SU-DHL-6 (cell line): ENCODE data around the gene PIGN.

Source experiments
- H2AFZ ChIP-seq: fragments of 200-600 bp; sonication (generic); 2 replicates; pipeline ENCODE4 v1.6.1; 2014; ENCODE audit warnings: low read depth, mild to moderate bottlenecking, moderate library complexity, mixed read lengths, antibody characterized with exemption, low read length; ENCODE audit not compliant: severe bottlenecking
- H3F3A ChIP-seq: fragments of 200-600 bp; shearing (Covaris generic); 2 replicates; pipeline ENCODE4 v1.6.0; 2016; ENCODE audit warnings: antibody characterized with exemption, mild to moderate bottlenecking; ENCODE audit not compliant: insufficient read depth
- H3K27ac ChIP-seq: fragments of 200-600 bp; sonication (generic); 2 replicates; pipeline ENCODE4 v1.5.1; 2016; ENCODE audit warnings: low read depth, mild to moderate bottlenecking, low read length, moderate library complexity, mixed read lengths
- H3K27me3 ChIP-seq: fragments of 200-600 bp; sonication (generic), shearing (Covaris generic); 2 replicates; pipeline ENCODE4 v1.6.0; 2014; ENCODE audit warnings: mild to moderate bottlenecking, low read length
- H3K36me3 ChIP-seq: fragments of 200-600 bp; sonication (generic); 2 replicates; pipeline ENCODE4 v1.6.1; 2014; ENCODE audit warnings: mild to moderate bottlenecking, low read length, mixed read lengths
- H3K4me2 ChIP-seq: fragments of 300-600, 200-600 bp; shearing (Covaris generic), sonication (generic); 2 replicates; pipeline ENCODE4 v1.6.0; 2014; ENCODE audit warnings: low read length, low read depth, mild to moderate bottlenecking; ENCODE audit not compliant: poor library complexity, severe bottlenecking
- H3K4me3 ChIP-seq: fragments of 200-600 bp; sonication (generic); 2 replicates; pipeline ENCODE4 v1.5.1; 2014; ENCODE audit warnings: antibody characterized with exemption, low read length, mild to moderate bottlenecking, mixed read lengths; ENCODE audit not compliant: insufficient read depth, poor library complexity, severe bottlenecking
- H3K79me2 ChIP-seq: fragments of 200-600 bp; sonication (generic); 2 replicates; pipeline ENCODE4 v1.6.1; 2014; ENCODE audit warnings: mild to moderate bottlenecking, low read length, moderate library complexity; ENCODE audit not compliant: insufficient read depth
- H3K9ac ChIP-seq: fragments of 200-600 bp; sonication (generic); 2 replicates; pipeline ENCODE4 v1.7.0; 2014; ENCODE audit warnings: mild to moderate bottlenecking, low read length
- H3K9me2 ChIP-seq: fragments of 200-600 bp; sonication (generic); replicated peaks from 2 replicates; pipeline ENCODE4 v1.6.1; 2014; ENCODE audit warnings: low read length; ENCODE audit not compliant: insufficient read depth
- H3K9me3 ChIP-seq: fragments of 200-600 bp; sonication (generic); 2 replicates; pipeline ENCODE4 v1.6.1; 2014; ENCODE audit warnings: low read length, mixed read lengths; ENCODE audit not compliant: insufficient read depth
- H4K20me1 ChIP-seq: fragments of 200-600 bp; sonication (generic); 2 replicates; pipeline ENCODE4 v1.6.1; 2014; ENCODE audit warnings: low read depth, mild to moderate bottlenecking, antibody characterized with exemption, low read length, moderate library complexity, mixed read lengths
- EZH2phosphoT487 ChIP-seq: fragments of 200-600 bp; sonication (generic), shearing (Covaris generic); conservative IDR thresholded peaks from 2 replicates; pipeline ENCODE4 v1.6.1; 2018; ENCODE audit warnings: mild to moderate bottlenecking, antibody characterized with exemption, low read length, moderate library complexity, mixed read lengths
- TF ChIP-seq, protein P1 (sequence below): fragments of 200-600 bp; sonication (generic); IDR thresholded peaks from one replicate; pipeline ENCODE4 v1.5.1; 2017; ENCODE audit warnings: antibody characterized with exemption, mild to moderate bottlenecking, low read length, moderate library complexity; ENCODE audit not compliant: insufficient read depth, poor library complexity, severe bottlenecking

Gene PIGN

DNA sequence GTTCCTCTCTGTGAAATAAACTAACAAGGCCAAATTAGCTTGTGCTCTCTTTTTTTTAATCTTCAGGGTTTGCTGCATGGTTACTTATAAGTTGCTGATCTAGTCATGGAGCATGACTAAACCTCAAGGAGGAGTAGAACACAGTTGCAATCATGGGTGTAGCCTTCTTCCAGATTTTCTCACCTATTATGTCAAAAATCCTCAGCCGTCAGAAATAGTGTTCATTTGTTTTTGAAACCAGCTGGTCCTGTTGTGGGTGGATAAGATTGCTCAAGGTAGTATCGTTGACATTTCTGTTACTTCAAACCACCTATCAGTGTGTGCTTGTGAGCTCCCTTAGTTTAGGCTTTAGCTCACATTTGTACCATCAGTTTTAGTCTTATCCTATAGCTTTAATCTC, 11.4 kb upstream of the PIGN start:
- Histone ChIP-seq H3F3A (peaks cover 12% of the 10 kb centered on the region; the same call in 1 of the 2 replicates), H4K20me1 (peaks cover 67% of the 10 kb centered on the region), H3K27me3 (no peaks in the 10 kb centered on the region), H3K79me2 (peaks cover 100% of the 10 kb centered on the region), H3K9me2 (no peaks in the 10 kb centered on the region), H3K9ac (no peak overlapping the region), H3K4me2 (no peak overlapping the region), H3K27ac (no peak overlapping the region), H3K9me3 (no peaks in the 10 kb centered on the region), H2AFZ (no peak overlapping the region), H3K36me3 (no peaks in the 10 kb centered on the region), H3K4me3 (no peak overlapping the region)
- TF ChIP-seq, protein P1, sequence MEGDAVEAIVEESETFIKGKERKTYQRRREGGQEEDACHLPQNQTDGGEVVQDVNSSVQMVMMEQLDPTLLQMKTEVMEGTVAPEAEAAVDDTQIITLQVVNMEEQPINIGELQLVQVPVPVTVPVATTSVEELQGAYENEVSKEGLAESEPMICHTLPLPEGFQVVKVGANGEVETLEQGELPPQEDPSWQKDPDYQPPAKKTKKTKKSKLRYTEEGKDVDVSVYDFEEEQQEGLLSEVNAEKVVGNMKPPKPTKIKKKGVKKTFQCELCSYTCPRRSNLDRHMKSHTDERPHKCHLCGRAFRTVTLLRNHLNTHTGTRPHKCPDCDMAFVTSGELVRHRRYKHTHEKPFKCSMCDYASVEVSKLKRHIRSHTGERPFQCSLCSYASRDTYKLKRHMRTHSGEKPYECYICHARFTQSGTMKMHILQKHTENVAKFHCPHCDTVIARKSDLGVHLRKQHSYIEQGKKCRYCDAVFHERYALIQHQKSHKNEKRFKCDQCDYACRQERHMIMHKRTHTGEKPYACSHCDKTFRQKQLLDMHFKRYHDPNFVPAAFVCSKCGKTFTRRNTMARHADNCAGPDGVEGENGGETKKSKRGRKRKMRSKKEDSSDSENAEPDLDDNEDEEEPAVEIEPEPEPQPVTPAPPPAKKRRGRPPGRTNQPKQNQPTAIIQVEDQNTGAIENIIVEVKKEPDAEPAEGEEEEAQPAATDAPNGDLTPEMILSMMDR = no peak
- no peak for TF ChIP-seq EZH2phosphoT487

DNA sequence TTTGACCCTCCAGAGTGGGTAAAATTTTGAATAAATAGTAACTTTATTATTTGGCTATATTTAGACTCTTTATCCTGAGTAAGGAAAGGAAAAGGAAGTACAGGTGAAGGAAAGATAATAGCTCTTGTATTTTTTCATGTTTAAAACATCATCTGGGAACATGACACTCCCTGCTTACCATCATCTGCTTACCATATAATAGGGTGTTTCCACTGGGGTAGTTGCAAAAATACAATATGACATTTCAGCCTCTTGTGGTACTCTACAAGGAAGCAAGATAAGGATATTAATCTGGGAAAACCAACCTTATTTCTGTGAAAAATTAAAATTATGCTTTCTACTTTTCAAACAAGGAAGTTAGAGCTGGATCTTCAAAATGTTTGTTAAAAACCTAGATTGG, 10.1 kb upstream of the PIGN start:
- no peak overlapping the region for H2AFZ ChIP-seq
- H4K20me1 ChIP-seq = peaks cover 58% of the 10 kb centered on the region
- H3K4me2 ChIP-seq = no peak overlapping the region
- H3F3A ChIP-seq = peaks cover 12% of the 10 kb centered on the region; the same call in 1 of the 2 replicates
- H3K27ac ChIP-seq = no peak overlapping the region
- no peaks in the 10 kb centered on the region for H3K9me2 ChIP-seq
- H3K9me3 ChIP-seq = no peaks in the 10 kb centered on the region
- no peaks in the 10 kb centered on the region for H3K36me3 ChIP-seq
- H3K79me2 ChIP-seq = peaks cover 100% of the 10 kb centered on the region
- H3K4me3 ChIP-seq = no peak overlapping the region
- no peaks in the 10 kb centered on the region for H3K27me3 ChIP-seq
- H3K9ac ChIP-seq = no peak overlapping the region
- TF ChIP-seq, protein P1 = no peak
- no peak for TF ChIP-seq EZH2phosphoT487

DNA sequence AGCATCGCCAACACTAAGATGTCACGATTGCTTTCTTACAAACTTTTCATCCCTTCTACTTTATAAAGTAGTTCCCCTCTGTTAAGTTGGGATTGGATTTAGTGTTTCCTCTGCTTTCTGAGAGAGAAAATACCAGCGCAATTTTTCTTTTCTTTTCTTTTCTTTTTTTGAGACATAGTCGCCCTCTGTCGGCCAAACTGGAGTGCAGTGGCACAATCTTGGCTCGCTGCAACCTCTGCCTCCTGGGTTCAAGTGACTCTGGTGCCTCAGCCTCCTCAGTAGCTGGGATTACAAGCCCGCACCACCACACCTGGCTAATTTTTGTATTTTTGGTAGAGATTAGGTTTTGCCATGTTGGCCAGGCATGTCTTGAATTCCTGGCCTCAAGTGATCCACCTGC, 9.2 kb upstream of the PIGN start:
- no peak overlapping the region for H3K27ac ChIP-seq
- H4K20me1 ChIP-seq = peaks cover 53% of the 10 kb centered on the region
- no peak for TF ChIP-seq EZH2phosphoT487
- TF ChIP-seq, protein P1 = peak; percentile 76
- no peak overlapping the region for H2AFZ ChIP-seq
- no peak overlapping the region for H3K4me2 ChIP-seq
- H3F3A ChIP-seq = peaks cover 12% of the 10 kb centered on the region; the same call in 1 of the 2 replicates
- peaks cover 4% of the 10 kb centered on the region; the same call in 1 of the 2 replicates for H3K36me3 ChIP-seq
- peaks cover 100% of the 10 kb centered on the region for H3K79me2 ChIP-seq
- H3K27me3 ChIP-seq = no peaks in the 10 kb centered on the region
- H3K9me2 ChIP-seq = no peaks in the 10 kb centered on the region
- no peak overlapping the region for H3K9ac ChIP-seq
- H3K9me3 ChIP-seq = no peaks in the 10 kb centered on the region
- H3K4me3 ChIP-seq = no peak overlapping the region
